SK-MEL-5 (cell line): ENCODE results near the gene METRN. TPM values are rescaled to one million over a fixed set of nuclear protein-coding genes. Genes with fewer than 3 reads are reported as not detected.
"Not testable (repeated sequence)": the region's sequence is repeated elsewhere in the genome, so short reads cannot be mapped to it uniquely, and the experiment has no call there.

ENCODE experiments used
- DNase-seq: peaks from one replicate; pipeline ENCODE4 v3.0.0-alpha.2; 2016; ENCODE audit warnings: low read depth, low spot score
- in situ Hi-C: cut with HindIII; loops from 2 replicates; pipeline ENCODE4 v1.10.0; 2016; ENCODE audit warnings: low sequenced_read_pairs, high pct_unique_total_duplicates, low pct_unique_long_range_greater_than_20kb
- total RNA-seq: library from RNA; depleted of rRNA; stranded (reverse); fragments of >200 nt; shearing (Covaris generic); gene quantifications from 2 replicates; pipeline ENCODE4 v1.2.3, GENCODE V29; 2014

The METRN gene
- total RNA-seq, 1 experiment from 2014 or later, result 133 TPM

- no peak for DNase-seq
- in situ Hi-C loops, result no loop called here
Observed at GRCh38 chr16:684961-685696, 29.8 kb upstream of the METRN start.

DNA sequence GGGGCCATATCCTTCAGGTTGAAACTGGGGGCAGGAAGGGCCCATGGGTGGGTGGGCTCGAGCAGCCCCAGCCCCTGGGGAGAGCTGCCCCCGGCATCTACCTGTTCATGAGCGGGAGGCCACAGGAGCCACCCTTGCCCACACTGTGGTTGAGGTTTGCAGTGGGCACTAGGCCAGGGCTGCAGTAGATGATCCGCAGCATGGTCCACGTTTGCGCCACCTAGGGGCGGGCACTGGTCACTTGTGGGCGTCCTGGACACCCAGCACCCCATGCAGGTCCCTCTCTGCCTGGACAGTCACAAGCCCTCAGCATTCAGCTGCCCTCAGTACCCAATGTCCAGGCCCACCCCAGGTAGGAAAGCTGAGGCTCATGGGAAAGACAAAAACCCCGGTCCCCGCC is 29.0 kb upstream of the METRN start:
- in situ Hi-C loops, result no loop called here

GRCh38 chr16:686459-687260 is 28.3 kb upstream of the METRN start:
- no peak for DNase-seq
- in situ Hi-C loops, result no loop called here

More for the DNA sequence above, 29.0 kb upstream of the METRN start:
- peak; percentile 61 for DNase-seq

GRCh38 chr16:687499-687898 is 27.4 kb upstream of the METRN start:
- in situ Hi-C loops, result no loop called here
- DNase-seq, result no peak

GRCh38 chr16:689175-689897 is 25.6 kb upstream of the METRN start:
- in situ Hi-C loops, result no loop called here
- no peak for DNase-seq

DNA sequence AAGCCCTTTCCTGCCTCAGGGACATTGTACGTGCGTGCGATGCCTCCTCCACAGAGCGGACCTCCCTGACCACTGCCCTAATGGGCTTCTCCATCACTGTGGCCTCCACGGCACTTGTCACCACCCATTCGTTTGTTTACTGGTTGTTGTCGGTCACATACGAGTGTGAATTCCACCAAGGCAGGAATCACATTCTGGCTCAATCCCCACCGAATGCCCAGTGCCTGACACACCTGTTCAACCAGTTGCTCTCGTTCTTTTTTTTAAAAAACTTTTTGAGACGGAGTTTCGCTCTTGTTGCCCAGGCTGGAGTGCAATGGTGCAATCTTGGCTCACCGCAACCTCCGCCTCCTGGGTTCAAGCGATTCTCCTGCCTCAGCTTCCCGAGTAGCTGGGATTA is 23.7 kb upstream of the METRN start:
- in situ Hi-C loops, DNase-seq: not testable (repeated sequence)

- DNase-seq, result no peak
- in situ Hi-C loops, result no loop called here
Observed at GRCh38 chr16:692356-693108, 22.4 kb upstream of the METRN start.

DNA sequence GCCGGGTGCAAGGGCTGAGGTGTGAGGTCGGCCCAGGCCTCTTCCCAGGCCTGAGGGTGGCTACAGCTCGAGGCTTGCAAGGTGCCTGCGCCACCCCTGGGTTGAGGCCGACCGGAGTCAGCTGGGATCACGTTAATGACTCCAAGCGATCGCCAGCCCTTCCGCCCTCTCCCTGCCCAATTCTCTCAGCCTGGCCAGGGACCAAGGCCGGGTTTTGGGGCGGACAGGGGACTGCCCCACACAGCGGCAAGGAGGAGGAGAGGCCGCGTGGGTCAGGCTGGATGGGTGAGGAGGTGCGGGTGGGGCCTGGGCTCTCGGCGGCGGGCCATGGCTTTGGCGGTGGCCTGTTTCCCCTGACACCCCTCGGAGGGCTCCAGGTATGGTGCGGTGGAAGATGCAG is 21.6 kb upstream of the METRN start:
- in situ Hi-C loops, result no loop called here
- no peak for DNase-seq

GRCh38 chr16:693766-694165 is 21.2 kb upstream of the METRN start:
- no peak for DNase-seq
- in situ Hi-C loops, result no loop called here

GRCh38 chr16:694187-694862 is 20.6 kb upstream of the METRN start:
- DNase-seq, result no peak

DNA sequence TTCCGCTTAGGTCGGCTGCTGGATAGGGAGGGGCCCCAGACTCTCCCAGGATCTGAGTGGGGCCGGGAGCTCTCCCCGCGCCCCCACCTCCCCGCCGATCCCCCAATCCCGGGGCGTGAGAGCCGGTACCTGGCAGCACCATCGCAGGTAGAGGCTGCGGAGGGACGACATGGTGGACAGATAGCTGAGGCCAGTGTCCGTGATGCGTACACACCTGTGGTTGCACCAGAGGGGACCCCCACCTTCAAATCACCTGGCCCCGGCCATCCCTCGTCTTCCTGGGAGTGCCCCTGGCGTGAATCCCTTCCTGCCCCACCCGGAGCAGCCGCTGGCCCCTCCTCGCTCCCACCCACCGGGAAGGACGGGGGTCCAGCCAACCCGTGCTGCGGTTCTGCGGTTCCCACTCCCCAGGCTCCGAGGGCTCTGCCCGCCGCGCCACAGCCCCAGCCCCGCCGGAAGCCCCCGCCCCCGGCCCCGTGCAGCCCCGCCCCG is 20.0 kb upstream of the METRN start:
- in situ Hi-C loops, result no loop called here
- DNase-seq, result no peak

More at GRCh38 chr16:694187-694862, 20.6 kb upstream of the METRN start:
- in situ Hi-C loops, result no loop called here

- in situ Hi-C loops, result no loop called here
- DNase-seq, result no peak
Observed at GRCh38 chr16:695355-696089, 19.4 kb upstream of the METRN start.

GRCh38 chr16:698911-699671 is 15.8 kb upstream of the METRN start:
- in situ Hi-C loops, result no loop called here
- DNase-seq, result no peak

DNA sequence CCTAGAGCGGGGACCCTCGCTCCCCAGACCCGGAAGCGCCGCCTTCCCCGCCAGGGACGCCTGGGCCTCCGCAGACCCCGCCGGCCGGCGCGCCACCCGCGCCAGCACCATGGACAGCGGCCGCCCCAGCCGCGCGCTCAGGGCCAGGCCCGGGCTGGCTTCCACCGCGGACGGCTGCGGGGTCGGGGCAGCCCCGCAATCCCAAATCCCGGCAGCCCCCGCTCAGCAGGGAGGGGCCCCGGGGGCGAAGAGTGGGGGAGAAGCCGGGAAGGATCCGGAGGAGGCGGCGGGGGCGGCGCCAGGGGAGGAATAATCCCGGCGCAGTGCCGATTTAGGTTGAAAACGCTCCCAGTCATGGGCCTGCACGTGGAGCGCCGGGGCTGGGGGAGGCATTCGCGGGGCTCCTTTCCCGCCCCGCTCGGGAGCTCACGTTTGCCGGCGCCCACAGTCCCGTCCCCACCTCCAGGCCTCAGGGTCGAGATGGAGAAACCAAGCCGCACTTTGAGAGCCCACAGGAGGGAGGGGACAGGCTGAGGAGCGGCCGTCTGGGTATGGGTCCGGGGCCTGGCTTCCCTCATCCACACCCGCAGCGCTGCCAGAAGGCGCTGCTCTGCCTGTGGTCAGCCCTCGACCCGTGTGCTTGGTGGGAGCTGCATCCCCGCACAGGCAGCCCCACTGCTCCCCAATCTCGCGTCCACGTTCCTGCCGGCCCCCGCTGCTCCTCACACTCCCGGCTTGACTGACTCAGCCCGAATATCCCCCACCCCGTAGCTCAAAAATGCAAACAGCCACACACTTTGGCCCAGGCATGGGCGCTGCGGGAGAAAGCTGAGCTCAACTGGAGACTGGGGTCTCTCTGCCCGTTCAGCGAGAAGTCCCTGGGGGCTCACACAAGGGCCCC is 14.0 kb upstream of the METRN start:
- no peak for DNase-seq
- in situ Hi-C loops, result no loop called here

DNA sequence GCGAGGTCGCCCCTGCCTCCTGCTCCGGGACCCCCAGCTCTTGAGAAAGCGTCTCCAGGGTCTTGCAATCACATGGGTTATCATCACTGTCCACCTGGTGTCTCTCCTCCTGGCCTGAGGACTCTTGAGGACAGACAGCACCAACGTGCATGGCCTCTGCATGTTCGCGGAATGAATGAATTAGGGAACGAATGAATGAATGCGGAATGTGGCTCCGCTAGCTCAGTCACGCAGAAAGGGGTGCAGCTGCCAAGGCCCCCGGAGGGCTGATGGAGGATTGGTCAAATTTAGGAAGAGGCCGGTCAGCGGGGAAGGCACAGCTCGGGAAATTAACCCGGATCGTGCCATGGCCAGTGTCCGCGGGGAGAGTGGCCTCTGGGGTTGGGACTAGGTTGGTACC is 12.6 kb upstream of the METRN start:
- DNase-seq, result no peak
- in situ Hi-C loops, result no loop called here
